NCI-H524 (cell line): ENCODE results near the gene MANSC1.
A peak's percentile ranks its signal among the peaks of the same experiment; 100 is the strongest.
"Not testable (repeated sequence)": the region's sequence is repeated elsewhere in the genome, so short reads cannot be mapped to it uniquely, and the experiment has no call there.

Experiments used
- DNase-seq, 2 experiments: peaks; one replicate each; lab custom pipeline; 2025; lab: John Stamatoyannopoulos, UW

MANSC1 gene

GRCh38 chr12:12365446-12365802 lies 15.4 kb upstream of the MANSC1 start:
- no peak for DNase-seq

- DNase-seq: no peak
Measured at GRCh38 chr12:12364787-12365445, 14.9 kb upstream of the MANSC1 start.

- DNase-seq: no peak
Measured at GRCh38 chr12:12358528-12358927, 8.5 kb upstream of the MANSC1 start.

- DNase-seq: peak in 1 of 2 experiments; percentile 15
Measured at GRCh38 chr12:12357719-12358461, 7.8 kb upstream of the MANSC1 start.

DNA sequence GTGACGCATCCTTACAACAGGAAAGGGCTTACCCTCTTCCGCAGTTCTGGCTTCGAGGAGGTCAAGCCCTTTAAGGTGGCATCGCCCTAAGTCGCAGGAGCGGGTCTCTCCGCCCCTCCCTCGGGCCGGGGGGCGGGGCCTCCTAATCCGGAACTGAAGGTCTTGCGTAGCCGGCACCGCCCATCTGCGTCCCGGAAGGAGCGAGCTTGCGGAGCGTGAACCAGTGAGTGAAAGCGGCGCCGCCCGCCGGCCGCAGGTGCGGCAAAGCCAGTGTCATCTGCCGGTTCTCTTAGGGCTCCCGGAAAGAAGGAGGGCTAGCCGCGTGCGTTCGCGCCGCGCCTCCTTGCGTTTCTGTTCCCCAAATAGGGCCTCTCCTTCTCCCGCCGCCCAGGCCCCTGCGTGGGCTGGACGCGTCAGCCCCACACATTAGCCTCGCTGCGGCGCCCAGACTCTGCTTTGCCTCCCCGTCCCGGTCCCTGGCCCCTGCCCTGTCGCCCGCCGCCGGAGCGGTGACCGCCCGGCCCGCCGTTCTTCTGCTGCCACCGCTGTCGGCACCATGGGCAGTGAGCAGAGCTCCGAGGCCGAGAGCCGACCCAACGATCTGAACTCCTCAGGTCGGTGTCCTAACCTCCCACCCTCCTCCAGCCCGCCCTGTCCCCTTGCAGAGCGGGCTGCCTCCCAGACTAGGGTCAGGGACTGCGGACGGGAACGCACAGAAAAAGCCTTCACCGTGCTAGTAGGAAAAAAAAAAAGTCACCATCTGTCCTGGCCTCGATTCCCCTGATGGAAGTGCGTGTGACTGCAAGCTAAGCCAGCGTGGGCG lies 7.1 kb upstream of the MANSC1 start, which contains the start of gene BORCS5:
Gene BORCS5 (plus strand): TSS at position 183 of the 823 bp plus-strand sequence. CDS start 374 bp downstream, at position 557.
- DNase-seq: peak; percentile 87 to 97

GRCh38 chr12:12356467-12356895 lies 6.4 kb upstream of the MANSC1 start:
- DNase-seq: no peak

GRCh38 chr12:12353807-12354206 lies 3.8 kb upstream of the MANSC1 start:
- DNase-seq: no peak

DNA sequence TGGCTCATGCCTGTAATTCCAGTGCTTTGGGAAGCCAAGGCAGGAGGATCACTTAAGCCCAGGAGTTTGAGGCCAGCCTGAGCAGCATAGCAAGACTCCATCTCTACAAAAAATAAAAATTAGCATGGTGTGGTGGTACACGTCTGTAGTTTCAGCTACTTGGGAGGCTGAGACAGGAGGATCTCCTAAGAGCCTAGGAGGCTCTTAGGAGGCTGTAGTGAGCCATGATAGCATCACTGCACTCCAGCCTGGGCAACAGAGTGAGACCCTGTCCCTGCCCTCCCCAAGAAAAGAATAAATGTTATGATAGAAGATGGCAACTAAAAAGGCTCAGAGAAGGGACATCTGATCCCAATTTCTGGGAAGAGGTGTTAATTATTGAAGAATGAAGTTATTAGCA lies 3.2 kb upstream of the MANSC1 start:
- DNase-seq: no peak

DNA sequence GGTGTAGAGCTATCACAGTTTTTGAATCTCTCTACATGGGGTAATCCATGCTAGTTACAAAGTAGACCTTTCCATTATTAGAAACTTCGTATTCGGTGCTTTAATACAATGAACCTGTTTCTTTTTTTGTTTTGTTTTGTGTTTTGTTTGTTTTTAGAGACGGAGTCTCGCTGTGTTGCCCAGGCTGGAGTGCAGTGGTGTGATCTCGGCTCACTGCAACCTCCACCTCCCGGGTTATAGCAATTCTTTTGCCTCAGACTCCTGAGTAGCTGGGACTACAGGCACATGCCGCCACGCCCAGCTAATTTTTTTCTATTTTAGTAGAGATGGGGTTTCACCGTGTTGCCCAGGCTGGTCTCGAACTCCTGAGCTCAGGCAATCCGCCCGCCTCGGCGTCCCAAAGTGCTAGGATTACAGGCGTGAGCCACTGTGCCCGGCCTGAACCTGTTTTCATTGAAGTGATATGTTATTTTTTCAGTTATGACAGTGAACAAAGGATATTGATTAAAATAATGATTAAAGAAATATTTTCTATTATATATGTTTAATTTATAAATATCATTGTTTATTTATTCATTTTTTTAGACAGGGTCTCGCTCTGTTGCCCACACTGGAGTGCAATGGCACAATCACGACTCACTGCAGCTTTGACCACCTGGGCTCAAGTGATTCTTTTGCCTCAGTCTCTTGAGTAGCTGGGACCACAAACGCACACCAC lies 1.6 kb upstream of the MANSC1 start:
- not testable (repeated sequence) for DNase-seq

DNA sequence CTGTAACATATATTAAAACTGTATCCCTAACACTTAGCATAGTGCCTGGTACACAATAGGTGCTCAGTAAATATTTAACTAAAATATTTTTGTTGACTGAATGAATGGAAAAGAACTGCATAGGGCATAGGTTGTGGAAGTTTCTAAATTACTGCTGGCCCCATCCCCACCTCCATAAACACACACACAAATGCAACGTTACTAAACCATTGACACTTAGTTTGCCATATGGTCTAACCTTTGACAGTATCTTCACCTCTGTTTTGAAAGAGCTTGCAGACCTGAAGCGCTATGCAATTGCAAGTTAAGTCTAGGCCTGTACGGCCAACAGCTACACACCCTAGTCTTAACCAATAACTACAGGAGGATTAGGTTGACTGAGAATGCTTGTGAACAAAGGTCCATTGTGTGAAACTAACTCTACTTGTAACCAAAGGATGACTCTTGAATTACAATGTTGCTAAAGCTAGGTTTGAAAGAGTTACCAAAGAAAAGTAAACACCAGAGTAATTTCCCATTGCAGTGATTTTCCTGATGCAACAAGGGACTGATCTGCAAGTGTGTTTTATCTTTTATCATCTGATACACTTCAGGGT lies 924 bp upstream of the MANSC1 start:
- DNase-seq: no peak

GRCh38 chr12:12338527-12339168 lies 11.4 kb downstream of the MANSC1 start:
- no peak for DNase-seq

- DNase-seq: no peak
Measured at GRCh38 chr12:12336511-12336910, 13.5 kb downstream of the MANSC1 start.

DNA sequence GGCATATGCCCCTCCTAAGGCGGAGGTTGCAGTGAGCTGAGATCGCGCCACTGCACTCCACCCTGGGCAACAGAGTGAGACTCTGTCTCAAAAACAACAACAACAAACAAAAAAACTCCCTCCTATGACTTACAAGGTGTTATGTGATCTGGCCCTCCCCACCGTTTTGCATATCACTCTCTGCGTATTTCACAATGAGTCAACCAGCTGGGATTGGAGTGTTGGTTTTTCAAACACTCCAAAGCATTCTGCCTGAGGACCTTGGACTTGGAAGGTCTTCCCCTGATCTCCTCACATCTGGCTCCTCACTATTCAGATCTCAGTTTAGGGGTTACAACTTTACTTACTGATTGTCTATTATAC lies 14.0 kb downstream of the MANSC1 start:
- no peak for DNase-seq

DNA sequence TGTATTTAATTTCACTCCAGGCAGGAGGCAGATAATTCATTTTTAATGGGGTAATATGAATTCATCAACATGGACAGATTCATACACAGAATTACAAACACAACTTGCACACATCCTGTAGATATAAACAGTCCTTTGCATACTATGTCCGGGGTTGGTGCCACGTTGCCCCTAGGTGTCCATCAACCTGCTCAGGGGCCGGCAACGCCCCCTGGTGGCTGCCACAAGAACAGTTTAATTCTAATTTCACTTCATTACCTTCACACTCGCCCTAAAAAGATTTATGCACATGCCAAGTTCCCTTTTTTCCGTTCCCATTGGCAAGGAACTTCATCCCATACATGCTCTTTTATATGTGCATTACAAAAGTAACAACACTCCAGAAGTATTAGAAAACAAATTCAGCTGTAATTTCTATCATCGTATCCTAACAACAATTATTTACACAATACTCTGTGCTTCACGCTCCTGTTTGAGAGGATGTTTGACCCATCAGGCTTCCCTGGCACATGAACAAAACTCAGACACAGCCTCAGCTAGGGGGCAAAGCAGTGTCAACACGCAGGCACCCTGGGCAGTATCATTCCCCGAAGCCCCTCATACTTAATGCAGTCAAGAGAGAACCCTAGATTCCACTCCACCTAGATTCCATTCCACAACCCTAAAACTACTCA lies 15.5 kb downstream of the MANSC1 start:
- DNase-seq: peak in 1 of 2 experiments; percentile 34

DNA sequence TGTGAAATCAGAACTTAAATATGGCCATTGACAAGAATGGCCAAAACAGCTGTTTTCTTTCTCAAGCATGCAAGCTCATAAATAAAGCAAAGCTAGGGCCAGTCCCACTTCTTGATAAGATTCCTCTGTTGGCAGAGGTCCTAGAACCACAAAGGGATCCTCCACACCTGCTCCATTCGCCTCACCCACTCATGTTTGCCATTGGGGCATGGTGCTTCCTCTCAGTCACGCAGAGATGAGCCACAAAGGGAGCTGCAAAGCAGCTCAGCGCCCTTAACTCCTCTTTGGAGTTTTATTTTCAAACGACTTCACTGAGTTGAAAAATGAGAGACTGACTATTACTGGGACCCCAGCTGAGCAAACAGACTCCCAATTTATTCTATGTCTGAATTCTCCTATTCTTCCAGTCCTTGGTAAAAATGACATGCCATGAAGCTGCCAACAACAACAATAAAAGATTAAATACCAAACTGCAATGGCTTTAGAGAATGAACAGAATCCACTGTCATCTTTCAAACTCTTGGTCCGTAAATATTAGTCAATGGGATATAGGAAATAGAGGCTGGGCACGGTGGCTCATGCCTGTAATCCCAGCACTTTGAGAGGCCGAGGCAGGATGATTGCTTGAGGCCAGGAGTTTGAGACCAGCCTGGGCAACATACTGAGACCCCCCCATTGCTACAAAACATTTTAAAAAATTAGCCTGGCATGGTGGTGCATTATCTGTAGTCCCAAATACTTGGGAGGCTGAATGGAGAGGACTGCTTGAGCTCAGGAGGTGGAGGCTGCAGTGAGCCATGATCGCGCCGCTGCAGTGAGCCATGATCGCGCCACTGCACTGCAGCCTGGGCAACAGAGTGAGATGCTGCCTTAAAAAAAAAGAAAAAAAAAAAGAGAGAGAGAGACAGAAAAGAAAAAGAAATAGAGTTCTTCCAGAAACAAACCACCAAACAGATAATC lies 16.4 kb downstream of the MANSC1 start:
- no peak for DNase-seq

DNA sequence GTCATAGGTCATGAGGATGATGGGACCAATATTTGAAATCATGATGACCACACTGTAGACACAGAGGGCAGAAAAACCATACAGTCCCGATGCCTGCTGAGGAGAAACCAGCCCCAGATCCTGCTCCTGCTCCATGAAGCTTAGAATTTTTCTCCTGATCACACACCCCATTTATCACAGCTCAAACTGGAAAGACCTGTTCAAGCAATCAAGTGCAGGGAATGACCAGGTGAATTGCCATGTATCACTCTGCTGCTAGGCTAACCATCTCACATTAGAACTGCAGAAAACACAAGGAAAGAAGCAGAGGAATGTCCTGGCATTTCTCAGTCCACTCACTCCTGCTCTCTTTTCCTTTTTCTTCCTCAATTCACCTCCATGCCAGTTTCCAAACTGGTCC lies 18.1 kb downstream of the MANSC1 start:
- DNase-seq: no peak

GRCh38 chr12:12331244-12331771 lies 18.7 kb downstream of the MANSC1 start:
- no peak for DNase-seq

DNA sequence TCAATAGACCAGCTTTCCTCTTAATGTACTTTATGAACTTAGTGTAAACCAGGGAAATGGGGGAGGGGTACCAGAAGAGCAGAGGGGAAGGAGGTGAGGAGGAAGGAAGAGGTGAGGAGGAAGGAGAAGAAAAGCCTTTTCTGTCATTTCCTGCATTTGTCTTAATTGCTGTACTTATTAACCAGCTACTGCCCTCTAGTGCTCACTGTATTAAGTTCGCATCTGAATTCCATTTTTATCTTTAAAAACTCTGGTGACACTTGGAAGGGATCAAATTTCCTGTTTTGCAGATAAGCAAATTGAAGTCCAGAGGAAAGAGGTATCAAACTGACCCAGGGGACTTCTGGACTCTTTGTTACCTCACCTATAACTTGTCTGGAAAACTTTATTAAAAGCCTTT lies 22.2 kb downstream of the MANSC1 start:
- DNase-seq: peak; percentile 34 to 60

- no peak for DNase-seq
Measured at GRCh38 chr12:12326262-12326661, 23.8 kb downstream of the MANSC1 start.
